Activated CD8-positive, alpha-beta T cell treated with anti-CD3 and anti-CD28 coated beads, Interleukin-2, amount 10 ng/mL, durations not matched to agents 7 days and 5 days (primary cell): Measurements from ENCODE around the gene THAP7. TPM values are rescaled to one million over a fixed set of nuclear protein-coding genes. Genes with fewer than 3 reads are reported as not detected.

Experiments
- ATAC-seq: fragments of 150-1000 bp; cut with Tn5 transposase; one replicate; pipeline ENCODE4 v1.10.0; 2021; ENCODE audit warnings: moderate library complexity
- CTCF ChIA-PET: fragments of 350-600 bp; sonication (Branson Sonifier 250); formaldehyde crosslinking; loops from one replicate; lab custom pipeline; 2021; ENCODE audit warnings: antibody characterized with exemption; lab: Charles Lee
- POLR2A ChIA-PET: fragments of 350-600 bp; sonication (Branson Sonifier 250); formaldehyde crosslinking; loops from one replicate; lab custom pipeline; 2021; ENCODE audit warnings: antibody characterized with exemption; lab: Charles Lee
- DNase-seq: peaks from one replicate; pipeline ENCODE4 v3.0.0-alpha.2; 2020
- H3K27ac Mint-ChIP-seq: one replicate; pipeline ENCODE4 v1.8.0; 2021; ENCODE audit warnings: mild to moderate bottlenecking, mixed read lengths
- H3K27me3 Mint-ChIP-seq: one replicate; pipeline ENCODE4 v1.8.0; 2021; ENCODE audit warnings: low read depth, mixed read lengths
- H3K36me3 Mint-ChIP-seq: one replicate; pipeline ENCODE4 v1.8.0; 2021; ENCODE audit warnings: low read depth, mixed read lengths
- H3K4me1 Mint-ChIP-seq: one replicate; pipeline ENCODE4 v1.8.0; 2021; ENCODE audit warnings: low read depth, mixed read lengths
- H3K4me3 Mint-ChIP-seq: one replicate; pipeline ENCODE4 v1.8.0; 2021; ENCODE audit warnings: mild to moderate bottlenecking, mixed read lengths
- H3K9me3 Mint-ChIP-seq: one replicate; pipeline ENCODE4 v1.8.0; 2022; ENCODE audit warnings: mixed read lengths; ENCODE audit not compliant: insufficient read depth
- total RNA-seq, 2 experiments: library from RNA; stranded (reverse); gene quantifications; one replicate each; pipeline ENCODE4 v1.2.3, GENCODE V29; 2021

Gene THAP7
- total RNA-seq, 2 experiments from 2014 or later, result 31.7 to 32.0 TPM

DNA sequence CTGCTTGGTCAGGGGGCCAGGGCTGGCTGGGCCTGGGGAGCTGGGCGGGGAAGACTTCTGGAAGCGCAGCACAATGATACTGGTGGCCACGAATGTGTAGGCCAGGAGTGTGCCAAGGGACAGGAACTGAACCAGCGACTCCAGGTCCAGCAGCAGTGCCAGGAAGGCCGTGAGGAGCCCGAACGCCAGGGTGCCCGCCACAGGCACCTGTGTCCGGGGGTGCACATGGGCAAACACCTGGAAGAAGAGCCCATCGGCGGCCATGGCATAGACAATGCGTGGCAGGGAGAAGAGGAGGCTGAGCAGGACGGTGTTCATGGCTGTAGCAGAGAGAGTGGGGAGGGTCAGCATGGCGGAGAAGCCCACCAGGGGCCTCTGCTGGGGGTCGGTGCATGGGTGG lies 28.1 kb upstream of the THAP7 start:
- H3K36me3 Mint-ChIP-seq, result no peaks in the 10 kb centered on the region
- H3K27ac Mint-ChIP-seq, result no peak overlapping the region
- CTCF ChIA-PET, result no interaction called here
- peaks cover 16% of the 10 kb centered on the region for H3K4me1 Mint-ChIP-seq
- DNase-seq, result no peak
- H3K9me3 Mint-ChIP-seq, result no peaks in the 10 kb centered on the region
- no peak overlapping the region for H3K4me3 Mint-ChIP-seq
- no peak for ATAC-seq
- H3K27me3 Mint-ChIP-seq, result peaks cover 35% of the 10 kb centered on the region
- POLR2A ChIA-PET, result no interaction called here

DNA sequence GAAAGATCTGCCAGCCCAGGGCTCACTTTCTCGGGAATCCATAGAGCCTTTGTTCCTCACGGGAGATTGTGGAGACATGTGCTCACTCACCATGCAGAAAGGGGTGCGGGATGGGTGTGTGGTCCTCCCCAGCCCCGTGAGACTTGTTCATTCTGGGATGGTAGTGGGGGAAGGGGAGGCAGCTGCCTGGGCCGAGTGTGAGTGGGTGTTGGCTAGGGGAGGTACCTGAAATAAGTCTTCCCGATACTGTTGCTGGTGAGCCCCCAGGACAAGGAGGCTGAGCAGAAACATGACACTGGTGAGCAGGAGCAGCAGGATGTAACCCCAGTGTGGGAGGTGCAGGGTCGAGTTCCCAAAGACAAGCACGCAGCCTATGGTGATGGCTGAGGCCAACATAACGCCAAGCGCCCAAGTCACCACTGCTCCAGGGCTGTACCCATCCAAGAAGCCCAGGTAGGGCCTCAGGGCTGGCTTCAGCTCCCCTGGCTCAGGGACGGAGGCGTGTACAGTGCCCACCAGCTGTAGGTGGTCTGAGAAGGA lies 27.6 kb upstream of the THAP7 start:
- Mint-ChIP-seq H3K4me1 (peaks cover 18% of the 10 kb centered on the region), H3K4me3 (no peak overlapping the region)
- CTCF ChIA-PET, result no interaction called here

DNA sequence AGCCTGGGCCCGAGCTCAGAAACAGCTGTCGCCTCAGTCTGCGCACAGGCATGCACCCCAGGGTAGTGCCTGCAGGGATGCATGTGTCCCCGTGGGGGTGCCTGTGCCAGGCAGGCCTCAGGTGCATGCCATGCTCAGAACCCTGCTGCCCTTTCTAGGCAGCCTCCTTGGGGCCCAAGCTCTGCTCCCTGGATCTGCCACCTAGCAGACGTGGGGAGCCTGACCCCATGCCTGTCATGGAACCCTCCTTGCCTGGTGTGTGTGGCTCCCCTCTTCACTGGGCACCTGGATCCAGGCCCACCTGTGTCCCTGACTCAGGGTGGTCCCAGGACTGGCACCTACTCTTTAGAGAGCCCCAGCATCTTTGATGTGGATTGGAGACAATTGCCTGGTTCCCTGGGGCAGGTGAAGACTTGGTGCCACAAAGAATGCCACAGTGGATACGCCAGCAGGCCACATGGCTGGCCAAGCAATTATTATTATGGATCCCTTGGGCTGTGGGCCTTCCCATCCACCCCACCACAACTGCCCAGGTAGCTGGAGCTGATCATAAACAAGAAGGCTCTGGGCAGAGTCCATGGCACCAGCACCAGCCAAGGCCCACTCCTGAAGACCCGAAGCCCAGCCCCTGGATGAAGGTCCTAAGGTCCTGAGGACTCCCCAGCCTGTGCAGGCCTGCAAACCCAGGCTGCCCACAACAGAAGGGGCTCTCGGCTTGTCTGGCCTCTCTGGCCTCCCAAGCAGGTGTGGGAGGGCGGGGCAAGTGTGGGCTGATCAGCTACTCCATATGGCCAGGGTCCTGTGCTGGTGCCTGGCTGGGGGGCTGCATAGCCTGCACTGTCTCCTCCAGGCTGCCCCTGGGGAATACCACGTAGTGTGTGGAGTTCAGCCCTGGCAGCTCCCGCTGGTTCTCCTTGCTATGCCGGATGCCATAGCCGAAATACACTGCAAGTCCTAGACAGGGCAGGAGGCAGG lies 26.6 kb upstream of the THAP7 start:
- Mint-ChIP-seq H3K27me3 (peaks cover 27% of the 10 kb centered on the region), H3K27ac (no peak overlapping the region), H3K4me1 (peaks cover 16% of the 10 kb centered on the region), H3K9me3 (no peaks in the 10 kb centered on the region), H3K4me3 (no peak overlapping the region), H3K36me3 (no peaks in the 10 kb centered on the region)
- POLR2A ChIA-PET, result no interaction called here
- CTCF ChIA-PET, result no interaction called here
- ATAC-seq, result no peak
- DNase-seq, result no peak

More for the DNA sequence above, 27.6 kb upstream of the THAP7 start:
- Mint-ChIP-seq H3K27ac (no peak overlapping the region), H3K36me3 (no peaks in the 10 kb centered on the region), H3K27me3 (peaks cover 33% of the 10 kb centered on the region), H3K9me3 (no peaks in the 10 kb centered on the region)
- no peak for ATAC-seq
- no peak for DNase-seq
- POLR2A ChIA-PET, result no interaction called here

DNA sequence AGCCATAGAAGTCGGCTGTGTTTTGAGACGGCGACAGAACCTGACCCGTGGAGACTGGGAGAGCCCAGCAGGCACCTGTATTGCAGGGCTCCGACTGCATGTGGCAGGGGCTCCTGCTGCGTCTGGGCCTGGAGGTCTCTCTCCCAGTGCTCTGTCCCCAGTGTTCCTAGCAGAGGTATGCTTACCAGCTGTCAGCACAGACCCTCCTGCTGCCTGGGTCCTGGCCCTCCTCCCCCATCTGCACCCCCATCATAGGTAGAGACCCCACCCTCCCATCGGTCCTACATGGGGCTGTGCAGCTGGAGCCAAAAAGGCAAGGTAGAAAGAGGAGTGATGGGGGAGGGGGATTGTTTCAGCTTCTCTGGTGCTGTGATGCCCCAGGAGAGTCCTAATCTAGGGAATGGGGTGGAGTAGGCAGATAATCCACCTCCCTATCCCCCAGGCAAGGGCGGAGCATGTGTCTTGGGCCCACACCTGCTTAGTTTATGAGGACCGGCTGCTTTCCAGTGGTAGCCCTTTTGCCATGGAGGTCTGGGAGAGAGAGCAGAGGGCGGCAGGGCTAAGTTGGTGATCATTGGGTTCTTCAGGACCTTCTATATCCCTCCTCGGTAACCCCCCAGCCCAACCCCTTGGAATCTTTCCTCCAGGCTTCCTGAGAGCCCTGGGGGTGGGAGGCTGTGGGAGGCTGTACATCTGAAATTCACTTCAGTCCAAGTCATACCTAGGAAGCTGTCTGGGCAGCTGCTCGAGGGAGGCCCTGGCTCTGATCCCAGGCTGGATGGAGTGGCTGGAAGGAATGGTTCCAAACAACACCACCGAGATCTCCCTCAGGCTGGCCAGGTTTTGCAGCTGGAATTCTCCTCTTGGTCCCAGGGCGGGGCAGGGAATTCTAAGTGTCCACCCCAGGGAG lies 25.1 kb upstream of the THAP7 start:
- no peak overlapping the region for H3K27ac Mint-ChIP-seq
- H3K9me3 Mint-ChIP-seq, result no peaks in the 10 kb centered on the region
- peaks cover 14% of the 10 kb centered on the region for H3K4me1 Mint-ChIP-seq
- peaks cover 18% of the 10 kb centered on the region for H3K27me3 Mint-ChIP-seq
- H3K36me3 Mint-ChIP-seq, result no peaks in the 10 kb centered on the region
- ATAC-seq, result no peak
- ChIA-PET CTCF (no interaction called here), POLR2A (no interaction called here)
- no peak for DNase-seq
- H3K4me3 Mint-ChIP-seq, result no peak overlapping the region

DNA sequence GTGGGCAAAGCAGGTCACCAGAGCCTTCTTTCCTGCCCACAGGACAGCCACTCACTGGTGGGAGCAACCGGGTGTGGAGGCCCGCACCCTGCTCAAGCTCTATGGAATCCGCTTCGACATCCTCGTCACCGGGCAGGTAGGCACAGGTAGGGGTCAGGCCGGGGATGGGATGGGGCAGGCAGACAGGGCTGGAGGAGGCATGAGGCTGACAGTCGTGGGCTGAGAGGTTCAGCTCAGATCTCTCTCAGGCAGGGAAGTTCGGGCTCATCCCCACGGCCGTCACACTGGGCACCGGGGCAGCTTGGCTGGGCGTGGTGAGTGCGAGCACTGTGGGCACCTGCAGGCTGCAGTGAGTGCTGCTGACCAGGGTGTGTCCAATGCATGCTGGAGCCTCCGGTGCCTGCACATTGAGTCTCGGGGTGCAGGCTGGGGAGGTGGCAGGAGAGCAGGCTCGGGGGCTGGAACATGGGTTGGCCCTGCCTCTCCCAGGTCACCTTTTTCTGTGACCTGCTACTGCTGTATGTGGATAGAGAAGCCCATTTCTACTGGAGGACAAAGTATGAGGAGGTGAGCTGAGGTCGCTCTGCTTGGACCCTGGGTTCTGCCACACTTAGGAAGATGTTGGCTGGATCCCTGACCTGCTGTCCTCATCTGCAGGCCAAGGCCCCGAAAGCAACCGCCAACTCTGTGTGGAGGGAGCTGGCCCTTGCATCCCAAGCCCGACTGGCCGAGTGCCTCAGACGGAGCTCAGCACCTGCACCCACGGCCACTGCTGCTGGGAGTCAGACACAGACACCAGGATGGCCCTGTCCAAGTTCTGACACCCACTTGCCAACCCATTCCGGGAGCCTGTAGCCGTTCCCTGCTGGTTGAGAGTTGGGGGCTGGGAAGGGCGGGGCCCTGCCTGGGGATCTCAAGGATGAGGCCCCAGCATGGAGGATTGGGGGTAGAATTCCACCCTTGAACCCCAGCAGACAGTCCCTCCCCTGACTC lies 24.1 kb upstream of the THAP7 start:
- no peak for DNase-seq
- ChIA-PET CTCF (no interaction called here), POLR2A (no interaction called here)
- H3K4me3 Mint-ChIP-seq, result no peak overlapping the region
- H3K9me3 Mint-ChIP-seq, result no peaks in the 10 kb centered on the region
- no peaks in the 10 kb centered on the region for H3K36me3 Mint-ChIP-seq
- ATAC-seq, result no peak
- peaks cover 14% of the 10 kb centered on the region for H3K4me1 Mint-ChIP-seq
- peaks cover 14% of the 10 kb centered on the region for H3K27me3 Mint-ChIP-seq
- peak overlapping the region; percentile 17 for H3K27ac Mint-ChIP-seq

DNA sequence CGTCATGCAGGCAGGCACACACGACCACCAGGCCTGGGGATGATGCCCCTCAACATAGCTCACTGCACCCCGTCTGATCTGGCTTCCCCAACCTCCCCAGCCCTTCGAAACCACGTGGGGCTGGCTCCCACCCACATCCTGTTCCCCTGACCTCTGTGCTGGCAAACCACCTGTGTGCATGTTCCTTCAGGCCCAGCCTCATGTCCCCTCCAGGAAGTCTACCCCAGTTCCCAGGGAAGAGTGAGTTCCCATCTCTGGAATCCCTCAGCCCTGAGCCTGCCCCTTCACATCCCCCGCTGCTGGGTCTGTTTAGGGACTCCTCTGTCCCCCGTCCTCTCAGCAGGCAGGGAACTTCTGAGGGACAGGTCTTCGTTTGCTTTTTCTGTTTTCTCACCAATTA lies 23.3 kb upstream of the THAP7 start:
- peak; percentile 62 for ATAC-seq
- H3K27ac Mint-ChIP-seq, result peak overlapping the region; percentile 17
- POLR2A ChIA-PET, result no interaction called here

DNA sequence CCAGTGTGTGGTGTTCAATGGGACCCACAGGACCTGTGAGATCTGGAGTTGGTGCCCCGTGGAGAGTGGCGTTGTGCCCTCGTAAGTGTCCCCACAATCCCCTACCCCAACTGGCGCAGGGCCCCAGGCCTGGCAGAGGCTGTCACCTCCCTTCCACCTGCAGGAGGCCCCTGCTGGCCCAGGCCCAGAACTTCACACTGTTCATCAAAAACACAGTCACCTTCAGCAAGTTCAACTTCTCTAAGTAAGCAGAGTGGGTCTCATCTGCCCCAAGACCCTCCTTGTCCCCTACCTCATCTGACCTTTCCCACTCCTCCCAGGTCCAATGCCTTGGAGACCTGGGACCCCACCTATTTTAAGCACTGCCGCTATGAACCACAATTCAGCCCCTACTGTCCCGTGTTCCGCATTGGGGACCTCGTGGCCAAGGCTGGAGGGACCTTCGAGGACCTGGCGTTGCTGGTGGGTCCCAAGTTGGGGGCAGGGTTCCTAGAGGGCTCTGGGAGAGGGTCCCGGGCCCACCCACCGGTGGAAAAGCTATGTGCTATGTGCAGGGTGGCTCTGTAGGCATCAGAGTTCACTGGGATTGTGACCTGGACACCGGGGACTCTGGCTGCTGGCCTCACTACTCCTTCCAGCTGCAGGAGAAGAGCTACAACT lies 21.2 kb upstream of the THAP7 start:
- DNase-seq, result no peak
- POLR2A ChIA-PET, result no interaction called here
- Mint-ChIP-seq H3K4me3 (no peak overlapping the region), H3K9me3 (no peaks in the 10 kb centered on the region), H3K4me1 (peaks cover 14% of the 10 kb centered on the region), H3K36me3 (no peaks in the 10 kb centered on the region), H3K27ac (no peak overlapping the region), H3K27me3 (no peaks in the 10 kb centered on the region)
- no peak for ATAC-seq
- CTCF ChIA-PET, result interaction anchor here (1.1 kb wide), 1 partner anchor 23 kb away, joined by 4 read pairs; the partner anchor contains the start of gene LRRC74B

More for the DNA sequence above, 23.3 kb upstream of the THAP7 start:
- H3K27me3 Mint-ChIP-seq, result peaks cover 6% of the 10 kb centered on the region
- CTCF ChIA-PET, result interaction anchor here (1.0 kb wide), 1 partner anchor 9 kb away, joined by 3 read pairs; no protein-coding TSS in a partner anchor
- no peaks in the 10 kb centered on the region for H3K9me3 Mint-ChIP-seq
- DNase-seq, result peak; percentile 63
- peaks cover 14% of the 10 kb centered on the region for H3K4me1 Mint-ChIP-seq
- no peaks in the 10 kb centered on the region for H3K36me3 Mint-ChIP-seq
- H3K4me3 Mint-ChIP-seq, result no peak overlapping the region

DNA sequence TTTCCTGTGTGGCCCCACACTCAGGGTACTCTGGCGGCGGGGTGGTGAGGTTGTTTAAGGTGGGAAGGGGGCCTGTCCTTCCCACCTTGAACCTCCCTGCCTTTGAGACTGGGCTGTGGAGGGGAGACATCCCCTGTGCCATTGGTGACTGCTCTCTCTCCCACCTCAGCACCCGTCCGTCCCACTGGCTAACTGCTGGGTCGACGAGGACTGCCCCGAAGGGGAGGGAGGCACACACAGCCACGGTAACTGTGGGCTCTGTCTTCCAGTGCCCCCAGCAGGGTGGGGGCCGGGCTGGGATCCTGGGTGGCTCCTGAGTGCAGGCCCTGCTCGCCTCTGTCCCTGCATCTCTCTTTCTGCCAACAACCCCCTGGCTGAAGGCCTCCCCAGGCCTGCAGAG lies 20.6 kb upstream of the THAP7 start:
- no peak overlapping the region for H3K27ac Mint-ChIP-seq
- H3K4me1 Mint-ChIP-seq, result peaks cover 14% of the 10 kb centered on the region
- ChIA-PET CTCF (interaction anchor here (1.5 kb wide), 1 partner anchor 41 kb away, joined by 3 read pairs; no protein-coding TSS in a partner anchor), POLR2A (no interaction called here)
- H3K27me3 Mint-ChIP-seq, result no peaks in the 10 kb centered on the region
- H3K4me3 Mint-ChIP-seq, result no peak overlapping the region
- ATAC-seq (no peak), DNase-seq (no peak)
- no peaks in the 10 kb centered on the region for H3K9me3 Mint-ChIP-seq
- H3K36me3 Mint-ChIP-seq, result no peaks in the 10 kb centered on the region

DNA sequence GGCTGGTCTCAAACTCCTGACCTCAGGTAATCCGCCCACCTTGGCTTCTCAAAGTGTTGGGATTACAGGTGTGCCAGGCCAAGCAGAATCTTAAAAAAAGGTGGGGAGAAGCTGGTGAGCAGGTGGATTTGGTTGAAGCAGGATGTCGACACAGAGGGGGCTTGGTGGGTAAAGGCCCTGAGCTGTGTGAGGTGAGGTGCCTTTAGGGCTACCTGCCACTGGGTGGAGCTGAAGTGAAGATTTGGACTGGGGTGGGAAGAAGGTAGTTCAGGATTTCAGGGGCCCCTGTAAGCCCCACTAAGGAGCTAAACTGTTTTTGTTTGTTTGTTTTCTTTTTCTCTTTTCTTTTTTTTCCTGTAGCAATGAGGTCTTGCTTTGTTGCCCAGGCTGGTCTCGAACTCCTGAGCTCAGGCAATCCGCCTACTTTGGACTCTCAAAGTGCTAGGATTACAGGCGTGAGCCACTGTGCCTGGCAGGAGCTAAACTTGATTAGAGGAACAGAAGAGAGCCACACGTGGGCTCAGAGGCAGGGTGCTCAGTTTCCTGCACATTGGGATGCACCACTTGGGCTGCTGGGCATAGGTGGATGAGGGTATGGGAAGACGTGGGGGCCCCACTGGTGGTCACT lies 19.0 kb upstream of the THAP7 start:
- H3K27ac Mint-ChIP-seq, result no peak overlapping the region
- no peak overlapping the region for H3K4me3 Mint-ChIP-seq
- peaks cover 11% of the 10 kb centered on the region for H3K4me1 Mint-ChIP-seq
- POLR2A ChIA-PET, result no interaction called here
- ATAC-seq, result peak; percentile 68
- CTCF ChIA-PET, result interaction anchor here (0.9 to 1.7 kb wide), 9 partner anchors 11 to 82 kb away, joined by 3 to 7 read pairs (median 3); partner anchors contain the start of gene SLC7A4
- peaks cover 6% of the 10 kb centered on the region for H3K27me3 Mint-ChIP-seq
- no peaks in the 10 kb centered on the region for H3K36me3 Mint-ChIP-seq
- H3K9me3 Mint-ChIP-seq, result no peaks in the 10 kb centered on the region
- peak; percentile 61 for DNase-seq

DNA sequence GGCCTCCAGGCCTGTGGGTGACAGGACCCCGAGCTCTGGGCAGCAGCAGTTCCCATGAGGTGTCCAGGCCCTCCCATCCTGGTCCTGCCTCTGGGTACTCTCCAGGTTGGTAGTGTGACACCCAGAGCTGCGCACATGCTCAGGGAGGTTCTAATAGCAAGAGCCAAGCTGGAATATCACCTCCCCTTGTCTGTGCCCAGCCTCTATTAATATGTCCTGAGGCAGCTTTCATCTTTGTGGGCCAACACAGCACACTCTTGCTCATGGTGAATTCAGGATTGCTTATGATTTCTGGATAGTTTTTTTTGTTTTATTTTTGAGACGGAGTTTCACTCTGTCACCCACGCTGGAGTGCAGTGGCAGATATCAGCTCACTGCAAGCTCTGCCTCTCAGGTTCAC lies 16.4 kb upstream of the THAP7 start:
- ChIA-PET CTCF (no interaction called here), POLR2A (no interaction called here)
- DNase-seq, result no peak
- peaks cover 17% of the 10 kb centered on the region for H3K4me1 Mint-ChIP-seq
- ATAC-seq, result no peak
- peaks cover 9% of the 10 kb centered on the region for H3K27me3 Mint-ChIP-seq
- H3K27ac Mint-ChIP-seq, result no peak overlapping the region
- H3K36me3 Mint-ChIP-seq, result no peaks in the 10 kb centered on the region
- no peak overlapping the region for H3K4me3 Mint-ChIP-seq
- H3K9me3 Mint-ChIP-seq, result no peaks in the 10 kb centered on the region
